ENCODE measurements around the gene GH1. TPM values are rescaled to one million over a fixed set of nuclear protein-coding genes. Genes with fewer than 3 reads are reported as not detected.
A peak's percentile ranks its signal among the peaks of the same experiment; 100 is the strongest.

Gene GH1
- total and polyA plus RNA-seq, 2 of the 13 experiments (the other 11 are each of a cell fraction or from before 2014, with no cell fraction given), result not detected

DNA sequence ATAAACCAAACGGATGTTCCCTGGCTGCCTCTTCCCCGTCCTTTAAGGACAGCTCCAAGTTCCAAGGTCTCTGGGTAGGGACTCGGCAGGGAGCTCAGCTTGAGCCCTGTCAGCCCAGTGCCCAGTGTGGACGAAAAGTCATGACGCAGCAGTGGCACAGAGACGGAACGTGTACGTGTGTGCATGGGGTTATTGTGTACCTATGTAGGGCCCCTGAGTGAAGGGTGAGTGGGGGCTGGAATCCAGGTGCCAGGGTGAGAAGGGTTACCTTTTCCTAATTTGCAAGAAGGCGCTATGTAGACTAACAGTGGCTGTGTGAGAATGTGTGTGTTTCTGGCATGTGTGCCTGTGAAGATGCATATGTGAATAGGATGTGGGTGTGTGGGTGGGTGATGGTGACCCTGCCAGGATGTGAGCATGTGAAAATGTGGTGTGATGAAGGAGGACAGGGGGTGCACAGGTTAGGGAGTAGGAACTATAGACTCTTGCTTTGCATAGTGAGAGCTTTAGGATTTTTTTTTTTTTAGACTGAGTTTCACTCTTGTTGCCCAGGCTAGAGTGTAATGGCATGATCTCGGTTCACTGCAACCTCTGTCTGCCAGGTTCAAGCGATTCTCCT, 48.1 kb upstream of the GH1 start (continued):
- TF ChIP-seq PCBP2 (optimal IDR thresholded peaks at IDR 0.05; ENCODE audit: low read depth, low read length, poor library complexity, severe bottlenecking), result no peak

DNA sequence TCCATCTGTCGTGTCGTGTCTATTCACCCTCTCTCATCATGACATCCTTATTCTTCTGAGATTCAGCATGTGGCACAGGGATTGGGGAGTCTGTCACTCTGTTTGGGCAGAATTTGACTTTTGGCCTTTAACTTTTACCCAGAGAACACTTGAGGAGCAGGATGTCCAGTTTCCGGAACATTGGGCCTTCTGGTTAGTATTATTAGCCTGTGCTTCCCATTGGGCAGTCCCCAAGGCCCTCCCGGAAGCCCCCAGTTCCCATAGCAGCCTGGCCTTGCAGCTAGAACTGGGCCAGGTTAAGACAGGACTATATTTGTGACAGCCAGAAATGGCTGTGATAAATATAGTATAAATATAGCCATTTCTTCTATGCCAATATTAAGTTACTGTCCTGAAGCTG, 44.5 kb upstream of the GH1 start:
- Histone ChIP-seq H3K4me2 (ENCODE audit: low read depth, low read length) (no peak overlapping the region), H3K9me3 (ENCODE audit: low read length) (no peaks in the 10 kb centered on the region), H3K4me3 (replicated peaks in 1 of 3; ENCODE audit: insufficient read depth in 1 of 3, low read depth in 2 of 3, low read length in 3 of 3) (no peak overlapping the region), H3K27ac (ENCODE audit: extremely low read length, insufficient read depth, low read length) (no peak overlapping the region), H3K27me3 (ENCODE audit: control insufficient read depth in 1 of 2, insufficient read depth in 2 of 2, low read length in 2 of 2) (peaks cover 6 to 25% of the 10 kb centered on the region in 2 experiments; a peak in 3 of 5 replicates), H4K20me1 (ENCODE audit: insufficient read depth, low read length) (no peaks in the 10 kb centered on the region; the same call in 1 of the 2 replicates), H3K36me3 (replicated peaks in 1 of 2; ENCODE audit: control insufficient read depth in 1 of 2, insufficient read depth in 2 of 2, low read length in 2 of 2) (no peaks in the 10 kb centered on the region), H3K4me1 (ENCODE audit: insufficient read depth, low read length) (peaks cover 19% of the 10 kb centered on the region), H3K79me2 (ENCODE audit: insufficient read depth, low read length) (no peaks in the 10 kb centered on the region), H3K9ac (ENCODE audit: insufficient read depth, low read depth, low read length) (no peak overlapping the region), H2AFZ (ENCODE audit: low read length) (no peak overlapping the region)
- no TSS peak for BruUV-seq (replicated peaks)
- no peak for DNase-seq (ENCODE audit: low spot score)
- no peak for FAIRE-seq
- in situ Hi-C loops (cut with HindIII; ENCODE audit: extremely low pct_ligation_motif_present, low pct_unique_long_range_greater_than_20kb) (no loop called here), intact Hi-C loops (cut with micrococcal nuclease; ENCODE audit: unreplicated experiment) (no loop called here)
- POLR2A ChIA-PET, result no interaction called here
- 53% methylated on average over 4 of the region's 4 CpGs for WGBS (ENCODE audit: low lambda C conversion rate)
- no peak for TF ChIP-seq GLI4 (CRISPR knock-in tag; IDR thresholded peaks at IDR 0.05; ENCODE audit: borderline replicate concordance)
- no peak for TF ChIP-seq PCBP2 (optimal IDR thresholded peaks at IDR 0.05; ENCODE audit: low read depth, low read length, poor library complexity, severe bottlenecking)
- ATAC-seq, result no peak
- CTCF ChIA-PET (ENCODE audit: low intra/inter-chr PET ratio, low total read pairs), result no interaction called here

DNA sequence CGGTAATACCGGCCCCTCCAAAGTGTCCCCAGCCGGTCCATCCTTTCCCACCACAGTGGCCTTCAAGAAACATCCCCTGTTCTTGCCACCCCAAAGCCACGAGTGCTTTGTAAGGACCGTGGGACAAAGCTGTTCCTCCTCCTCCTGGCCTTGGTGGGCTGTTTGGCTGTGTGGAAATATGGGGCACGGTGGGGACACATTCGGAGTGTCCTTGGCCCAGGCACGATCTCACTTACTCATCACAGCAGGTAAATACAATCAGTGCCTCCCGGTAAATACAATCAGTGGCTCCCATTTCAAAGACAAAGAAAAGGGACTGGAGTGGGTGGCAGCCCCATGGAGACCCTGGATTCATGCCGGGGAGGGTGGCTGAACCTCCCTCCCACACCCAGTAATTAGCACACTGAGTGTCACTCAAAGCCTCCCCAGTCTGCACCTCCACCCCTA, 43.7 kb upstream of the GH1 start:
- intact Hi-C loops (cut with micrococcal nuclease; ENCODE audit: unreplicated experiment) (no loop called here), in situ Hi-C loops (cut with HindIII; ENCODE audit: extremely low pct_ligation_motif_present, low pct_unique_long_range_greater_than_20kb) (no loop called here)
- Histone ChIP-seq H3K79me2 (ENCODE audit: insufficient read depth, low read length) (no peaks in the 10 kb centered on the region), H3K27me3 (ENCODE audit: control insufficient read depth in 1 of 2, insufficient read depth in 2 of 2, low read length in 2 of 2) (peaks cover 6 to 24% of the 10 kb centered on the region in 2 experiments; a peak in 2 of 5 replicates), H3K4me2 (ENCODE audit: low read depth, low read length) (peak overlapping the region; percentile 52), H4K20me1 (ENCODE audit: insufficient read depth, low read length) (no peaks in the 10 kb centered on the region; the same call in 1 of the 2 replicates), H2AFZ (ENCODE audit: low read length) (no peak overlapping the region), H3K4me1 (ENCODE audit: insufficient read depth, low read length) (peaks cover 19% of the 10 kb centered on the region), H3K27ac (ENCODE audit: extremely low read length, insufficient read depth, low read length) (peak overlapping the region; percentile 2), H3K36me3 (replicated peaks in 1 of 2; ENCODE audit: control insufficient read depth in 1 of 2, insufficient read depth in 2 of 2, low read length in 2 of 2) (no peaks in the 10 kb centered on the region), H3K9me3 (ENCODE audit: low read length) (no peaks in the 10 kb centered on the region), H3K9ac (ENCODE audit: insufficient read depth, low read depth, low read length) (no peak overlapping the region), H3K4me3 (replicated peaks in 1 of 3; ENCODE audit: insufficient read depth in 1 of 3, low read depth in 2 of 3, low read length in 3 of 3) (peak overlapping the region in 1 of 3 experiments; percentile 29; a peak in 1 of 6 replicates)
- ATAC-seq, result peak; percentile 60
- 10% methylated on average over 10 of the region's 10 CpGs for WGBS (ENCODE audit: low lambda C conversion rate)
- POLR2A ChIA-PET, result interaction anchor here (0.7 to 1.6 kb wide), 4 partner anchors 16 to 412 kb away, joined by 3 to 9 read pairs (median 4); partner anchors contain the start of gene DCAF7
- CTCF ChIA-PET (ENCODE audit: low intra/inter-chr PET ratio, low total read pairs), result no interaction called here
- FAIRE-seq, result no peak
- no TSS peak for BruUV-seq (replicated peaks)
- DNase-seq (ENCODE audit: low spot score), result peak; percentile 70
- no peak for TF ChIP-seq PLRG1 (conservative IDR thresholded peaks at IDR 0.05)
- no peak for TF ChIP-seq ZNF33A (CRISPR knock-in tag; IDR thresholded peaks at IDR 0.05; ENCODE audit: borderline replicate concordance)
- no peak for TF ChIP-seq SOX13 (IDR thresholded peaks at IDR 0.05)
- peak in 1 of 2 experiments; percentile 43; a peak in 1 of 4 replicates for TF ChIP-seq SOX13 (CRISPR knock-in tag; conservative IDR thresholded peaks at IDR 0.05 in 1 of 2, IDR thresholded peaks at IDR 0.05 in 1 of 2)
- no peak for TF ChIP-seq ZNF263 (CRISPR knock-in tag; IDR thresholded peaks at IDR 0.05)
- no peak for TF ChIP-seq KDM6A (CRISPR knock-in tag; IDR thresholded peaks at IDR 0.05; ENCODE audit: low read depth)
- TF ChIP-seq YEATS2 (CRISPR knock-in tag; IDR thresholded peaks at IDR 0.05; ENCODE audit: borderline replicate concordance), result peak; percentile 17; the same call in 1 of the 2 replicates
- TF ChIP-seq RCOR2 (CRISPR knock-in tag; IDR thresholded peaks at IDR 0.05), result peak; percentile 61; the same call in 1 of the 2 replicates
- TF ChIP-seq, protein P1, sequence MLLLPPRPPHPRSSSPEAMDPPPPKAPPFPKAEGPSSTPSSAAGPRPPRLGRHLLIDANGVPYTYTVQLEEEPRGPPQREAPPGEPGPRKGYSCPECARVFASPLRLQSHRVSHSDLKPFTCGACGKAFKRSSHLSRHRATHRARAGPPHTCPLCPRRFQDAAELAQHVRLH (CRISPR knock-in tag; IDR thresholded peaks at IDR 0.05; ENCODE audit: borderline replicate concordance, low read depth), result no peak
- TF ChIP-seq TBL1XR1 (IDR thresholded peaks at IDR 0.05; ENCODE audit: borderline replicate concordance, low read length, partially characterized antibody), result peak; percentile 24
- TF ChIP-seq, protein P2, sequence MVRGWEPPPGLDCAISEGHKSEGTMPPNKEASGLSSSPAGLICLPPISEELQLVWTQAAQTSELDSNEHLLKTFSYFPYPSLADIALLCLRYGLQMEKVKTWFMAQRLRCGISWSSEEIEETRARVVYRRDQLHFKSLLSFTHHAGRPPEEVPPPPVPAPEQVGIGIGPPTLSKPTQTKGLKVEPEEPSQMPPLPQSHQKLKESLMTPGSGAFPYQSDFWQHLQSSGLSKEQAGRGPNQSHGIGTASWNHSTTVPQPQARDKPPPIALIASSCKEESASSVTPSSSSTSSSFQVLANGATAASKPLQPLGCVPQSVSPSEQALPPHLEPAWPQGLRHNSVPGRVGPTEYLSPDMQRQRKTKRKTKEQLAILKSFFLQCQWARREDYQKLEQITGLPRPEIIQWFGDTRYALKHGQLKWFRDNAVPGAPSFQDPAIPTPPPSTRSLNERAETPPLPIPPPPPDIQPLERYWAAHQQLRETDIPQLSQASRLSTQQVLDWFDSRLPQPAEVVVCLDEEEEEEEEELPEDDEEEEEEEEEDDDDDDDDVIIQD (CRISPR knock-in tag; IDR thresholded peaks at IDR 0.05; ENCODE audit: low read depth), result 0 out of 2 replicates have a peak, but pooled peaks have one; percentile 18
- TF ChIP-seq, protein P3, sequence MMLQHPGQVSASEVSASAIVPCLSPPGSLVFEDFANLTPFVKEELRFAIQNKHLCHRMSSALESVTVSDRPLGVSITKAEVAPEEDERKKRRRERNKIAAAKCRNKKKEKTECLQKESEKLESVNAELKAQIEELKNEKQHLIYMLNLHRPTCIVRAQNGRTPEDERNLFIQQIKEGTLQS (CRISPR knock-in tag; IDR thresholded peaks at IDR 0.05), result 0 out of 2 replicates have a peak, but pooled peaks have one; percentile 45

Measured in HepG2 (cell line).